Hepatocyte (in vitro differentiated cells): Measurements from ENCODE around the gene MRPL21. TPM values are rescaled to one million over a fixed set of nuclear protein-coding genes. Genes with fewer than 3 reads are reported as not detected.

Source experiments
- DNase-seq: peaks from one replicate; pipeline ENCODE4 v3.0.0-alpha.2; 2016; ENCODE audit warnings: low spot score
- H2AFZ ChIP-seq: fragments of 200-600 bp; sonication (generic); 2 replicates; pipeline ENCODE4 v1.6.0; 2016; ENCODE audit warnings: antibody characterized with exemption, mild to moderate bottlenecking
- H3K27ac ChIP-seq: fragments of 200-600 bp; sonication (generic); 2 replicates; pipeline ENCODE4 v1.5.1; 2016; ENCODE audit warnings: mild to moderate bottlenecking
- H3K27me3 ChIP-seq: fragments of 200-600 bp; sonication (generic); 2 replicates; pipeline ENCODE4 v1.6.1; 2016
- H3K36me3 ChIP-seq: fragments of 200-600 bp; sonication (generic); replicated peaks from 2 replicates; pipeline ENCODE4 v1.5.1; 2016; ENCODE audit warnings: low read depth; ENCODE audit not compliant: insufficient read depth
- H3K4me1 ChIP-seq: fragments of 200-600 bp; sonication (generic); 2 replicates; pipeline ENCODE4 v1.5.1; 2016; ENCODE audit warnings: mild to moderate bottlenecking, moderate library complexity; ENCODE audit not compliant: insufficient read depth
- H3K4me2 ChIP-seq: fragments of 200-600 bp; sonication (generic); 2 replicates; pipeline ENCODE4 v1.6.0; 2016
- H3K4me3 ChIP-seq: fragments of 200-600 bp; sonication (generic); 2 replicates; pipeline ENCODE4 v1.5.1; 2016; ENCODE audit warnings: mild to moderate bottlenecking
- H3K79me2 ChIP-seq: fragments of 200-600 bp; sonication (generic); 2 replicates; pipeline ENCODE4 v1.6.0; 2017; ENCODE audit warnings: mild to moderate bottlenecking
- H3K9me2 ChIP-seq: fragments of 200-600 bp; sonication (generic); replicated peaks from 2 replicates; pipeline ENCODE4 v1.6.0; 2017; ENCODE audit warnings: mild to moderate bottlenecking; ENCODE audit not compliant: insufficient read depth
- H3K9me3 ChIP-seq: fragments of 200-600 bp; sonication (generic); 2 replicates; pipeline ENCODE4 v1.5.1; 2016; ENCODE audit warnings: low read depth, mild to moderate bottlenecking
- H4K20me1 ChIP-seq: fragments of 200-600 bp; sonication (generic); 2 replicates; pipeline ENCODE4 v1.6.0; 2016; ENCODE audit warnings: mild to moderate bottlenecking; ENCODE audit not compliant: insufficient read depth, poor library complexity, severe bottlenecking
- CTCF ChIP-seq: fragments of 200-600 bp; sonication (generic); IDR thresholded peaks from 2 replicates; pipeline ENCODE4 v1.5.1; 2016; ENCODE audit warnings: antibody characterized with exemption, mild to moderate bottlenecking; ENCODE audit not compliant: poor library complexity
- EZH2 ChIP-seq: fragments of 200-600 bp; sonication (generic); IDR thresholded peaks from 2 replicates; pipeline ENCODE4 v1.6.1; 2016; ENCODE audit warnings: antibody characterized with exemption, mild to moderate bottlenecking, borderline replicate concordance
- EZH2phosphoT487 ChIP-seq: fragments of 200-600 bp; sonication (generic); IDR thresholded peaks from one replicate; pipeline ENCODE4 v1.6.1; 2018; ENCODE audit warnings: antibody characterized with exemption, mild to moderate bottlenecking, low read depth, moderate library complexity; ENCODE audit not compliant: unreplicated experiment, severe bottlenecking
- whole genome bisulfite sequencing: methylation state at CpG from one replicate; pipeline ENCODE4 v1.1.6; 2016; ENCODE audit warnings: low lambda C conversion rate; ENCODE audit errors: missing lambda C conversion rate; 5-methylcytosine and 5-hydroxymethylcytosine counted together
- polyA plus RNA-seq: library from polyadenylated mRNA; unstranded; fragments of >200 nt; fragmentation: Nextera tagmentation; extraction: Ambion mirVana; gene quantifications from 2 replicates; pipeline ENCODE4 v1.2.1, GENCODE V29; 2016
- total RNA-seq: library from RNA; depleted of rRNA; stranded (reverse); fragments of >200 nt; gene quantifications from 2 replicates; pipeline ENCODE4 v1.2.3, GENCODE V29; 2014

Gene MRPL21
- total and polyA plus RNA-seq, 2 experiments from 2014 or later: 34.9 to 86.2 TPM

- Histone ChIP-seq H3K4me2 (no peak overlapping the region), H4K20me1 (no peaks in the 10 kb centered on the region), H3K36me3 (no peaks in the 10 kb centered on the region), H3K4me3 (no peak overlapping the region), H2AFZ (no peak overlapping the region), H3K9me2 (no peaks in the 10 kb centered on the region), H3K27ac (no peak overlapping the region), H3K9me3 (no peaks in the 10 kb centered on the region), H3K79me2 (no peaks in the 10 kb centered on the region), H3K4me1 (peaks cover 9% of the 10 kb centered on the region), H3K27me3 (no peaks in the 10 kb centered on the region)
- DNase-seq: no peak
- WGBS: 87% methylated on average over 17 of the region's 17 CpGs
- TF ChIP-seq EZH2 (no peak), CTCF (no peak), EZH2phosphoT487 (no peak)
These were observed 35.4 kb upstream of the MRPL21 start for GRCh38 chr11:68938816-68939582.

DNA sequence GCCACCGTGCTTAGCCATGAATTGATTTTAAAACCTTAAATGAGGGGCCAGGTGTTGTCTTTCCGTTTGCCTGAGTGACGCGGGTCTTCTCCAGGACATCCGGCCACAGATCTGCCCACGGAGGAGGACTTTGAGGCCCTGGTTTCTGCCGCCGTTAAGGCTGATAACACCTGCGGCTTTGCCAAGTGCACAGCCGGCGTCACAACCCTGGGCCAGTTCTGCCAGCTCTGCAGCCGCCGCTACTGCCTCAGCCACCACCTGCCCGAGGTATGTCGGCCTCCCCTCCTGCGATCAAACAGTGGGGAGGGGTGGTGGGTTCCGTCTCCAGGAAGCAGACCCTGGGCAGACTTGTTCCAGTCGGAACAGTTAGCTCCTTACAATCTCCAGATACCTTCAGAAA is 34.5 kb upstream of the MRPL21 start:
- no peaks in the 10 kb centered on the region for H3K79me2 ChIP-seq
- no peak overlapping the region for H3K27ac ChIP-seq
- no peak overlapping the region for H3K4me3 ChIP-seq
- no peaks in the 10 kb centered on the region for H3K9me3 ChIP-seq
- DNase-seq: no peak
- no peaks in the 10 kb centered on the region for H3K9me2 ChIP-seq
- H3K4me2 ChIP-seq: no peak overlapping the region
- H3K27me3 ChIP-seq: no peaks in the 10 kb centered on the region
- WGBS: 98% methylated on average over 17 of the region's 18 CpGs
- no peak for TF ChIP-seq EZH2
- no peak for TF ChIP-seq CTCF
- no peak for TF ChIP-seq EZH2phosphoT487
- no peaks in the 10 kb centered on the region for H4K20me1 ChIP-seq
- H2AFZ ChIP-seq: no peak overlapping the region
- H3K4me1 ChIP-seq: peaks cover 9% of the 10 kb centered on the region
- H3K36me3 ChIP-seq: no peaks in the 10 kb centered on the region

GRCh38 chr11:68936676-68937620 is 33.3 kb upstream of the MRPL21 start:
- no peaks in the 10 kb centered on the region for H3K79me2 ChIP-seq
- no peaks in the 10 kb centered on the region for H3K27me3 ChIP-seq
- 96% methylated on average over 28 of the region's 29 CpGs for WGBS
- TF ChIP-seq EZH2: no peak
- TF ChIP-seq CTCF: no peak
- no peak for TF ChIP-seq EZH2phosphoT487
- H3K9me3 ChIP-seq: no peaks in the 10 kb centered on the region
- no peak overlapping the region for H2AFZ ChIP-seq
- no peak overlapping the region for H3K4me2 ChIP-seq
- H3K4me1 ChIP-seq: no peaks in the 10 kb centered on the region
- H3K9me2 ChIP-seq: no peaks in the 10 kb centered on the region
- H3K27ac ChIP-seq: no peak overlapping the region
- no peak overlapping the region for H3K4me3 ChIP-seq
- DNase-seq: no peak
- H4K20me1 ChIP-seq: no peaks in the 10 kb centered on the region
- H3K36me3 ChIP-seq: no peaks in the 10 kb centered on the region
